ENCODE measurements around the gene PGR.

PGR gene

DNA sequence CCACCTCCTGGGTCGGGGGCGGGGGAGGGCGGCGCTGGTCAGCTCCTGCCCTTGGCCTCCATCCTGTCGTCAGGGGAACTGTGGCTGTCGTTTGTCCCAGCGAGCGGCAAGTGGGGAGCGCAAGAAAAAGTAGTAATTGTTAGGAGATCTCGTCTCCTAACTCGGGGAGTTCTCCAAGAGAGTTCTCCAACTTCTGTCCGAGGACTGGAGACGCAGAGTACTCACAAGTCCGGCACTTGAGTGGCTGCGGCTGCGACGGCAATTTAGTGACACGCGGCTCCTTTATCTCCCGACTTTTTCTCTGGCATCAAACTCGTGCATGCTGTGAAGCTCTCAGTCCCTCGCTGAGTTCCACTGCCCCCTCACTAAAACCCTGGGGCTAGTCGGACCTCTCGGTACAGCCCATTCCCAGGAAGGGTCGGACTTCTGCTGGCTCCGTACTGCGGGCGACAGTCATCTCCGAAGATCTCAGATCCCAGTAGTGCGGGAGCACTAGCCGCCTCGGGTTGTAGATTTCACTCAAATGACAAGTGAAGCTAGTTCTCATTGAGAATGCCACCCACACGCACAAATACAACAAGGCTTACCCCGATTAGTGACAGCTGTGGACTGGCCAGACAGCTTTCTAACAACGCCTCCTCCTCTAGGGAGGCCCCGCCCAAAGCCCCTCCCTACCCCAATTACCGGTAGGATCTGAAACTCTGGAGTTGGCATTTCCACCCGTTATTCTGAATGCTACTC is at the start of gene PGR:
PGR (minus strand) TSS at position 611 of the 741 bp plus-strand sequence. CDS start 743 bp downstream, outside the sequence.
- DNase-seq (ENCODE audit: low spot score), result peak; percentile 17

GRCh38 chr11:101176381-101176780 is 46.8 kb upstream of the PGR start:
- no peak for DNase-seq (ENCODE audit: low spot score)

- no peak for DNase-seq (ENCODE audit: low spot score)
These were observed 40.3 kb upstream of the PGR start for GRCh38 chr11:101169944-101170343.

GRCh38 chr11:101166038-101166437 is 36.4 kb upstream of the PGR start:
- DNase-seq (ENCODE audit: low spot score), result no peak

- DNase-seq (ENCODE audit: low spot score), result no peak
These were observed 28.5 kb upstream of the PGR start for GRCh38 chr11:101158119-101158518.

DNA sequence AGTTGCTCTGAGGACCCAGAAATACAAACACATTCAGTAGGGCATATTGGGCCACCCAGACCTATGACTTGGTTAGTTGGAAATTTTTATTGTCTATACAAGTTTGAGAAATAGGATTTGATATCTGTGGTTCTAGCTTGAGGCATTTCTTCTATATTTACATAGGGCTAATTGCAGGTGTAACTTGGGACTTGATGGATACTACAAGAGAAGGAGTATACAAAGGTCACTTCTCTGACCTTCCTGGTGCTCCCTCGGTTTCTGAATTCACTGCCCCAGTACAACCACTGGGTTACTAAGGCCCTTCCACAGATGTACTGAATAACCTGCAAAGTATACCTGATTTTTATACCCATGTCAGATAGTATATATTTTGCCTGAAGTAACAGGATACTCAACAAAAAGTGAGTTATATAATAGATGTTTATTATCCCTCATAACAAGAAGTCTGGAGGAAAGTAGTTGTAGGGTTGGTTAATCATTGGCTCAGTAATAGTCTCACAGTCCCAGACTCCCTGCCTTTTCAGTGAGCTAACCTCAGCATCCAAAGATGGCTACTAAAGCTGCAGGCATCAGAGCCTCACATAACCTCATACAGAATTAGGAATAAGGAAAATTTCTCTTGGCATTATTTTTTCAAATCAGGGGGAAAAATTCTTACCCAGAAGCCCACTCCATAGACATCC is 8.8 kb upstream of the PGR start:
- no peak for DNase-seq (ENCODE audit: low spot score)

- no peak for DNase-seq (ENCODE audit: low spot score)
These were observed 3.6 kb upstream of the PGR start for GRCh38 chr11:101133190-101133589.

DNA sequence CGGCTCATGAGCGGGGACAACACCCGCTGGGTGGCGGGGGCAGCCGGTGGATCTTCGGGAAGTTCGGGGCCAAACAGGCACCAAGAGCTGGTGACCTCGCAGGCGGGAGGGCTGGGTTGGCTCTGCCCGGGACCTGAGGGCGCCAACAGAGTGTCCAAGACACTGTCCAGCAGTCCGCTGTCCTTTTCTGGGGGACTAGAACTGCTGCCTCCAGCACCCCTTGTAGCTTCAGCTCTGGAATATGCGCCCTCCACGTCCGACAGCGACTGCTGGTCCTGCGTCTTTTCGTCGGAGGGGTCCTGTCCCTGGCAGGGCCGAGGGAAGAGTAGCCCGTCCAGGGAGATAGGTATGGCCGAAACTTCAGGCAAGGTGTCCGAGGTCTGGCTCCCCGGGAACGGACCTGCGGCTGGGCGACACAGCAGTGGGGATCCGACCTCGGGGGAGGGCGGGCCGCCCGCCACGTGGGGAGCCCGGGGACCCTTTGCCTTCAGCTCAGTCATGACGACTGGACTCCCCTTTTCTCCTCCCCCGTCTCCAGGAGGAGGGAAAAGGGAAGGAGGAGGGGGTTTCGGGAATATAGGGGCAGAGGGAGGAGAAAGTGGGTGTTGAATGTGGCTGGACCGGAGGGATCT is 926 bp downstream of the PGR start:
- no peak for DNase-seq (ENCODE audit: low spot score)

DNA sequence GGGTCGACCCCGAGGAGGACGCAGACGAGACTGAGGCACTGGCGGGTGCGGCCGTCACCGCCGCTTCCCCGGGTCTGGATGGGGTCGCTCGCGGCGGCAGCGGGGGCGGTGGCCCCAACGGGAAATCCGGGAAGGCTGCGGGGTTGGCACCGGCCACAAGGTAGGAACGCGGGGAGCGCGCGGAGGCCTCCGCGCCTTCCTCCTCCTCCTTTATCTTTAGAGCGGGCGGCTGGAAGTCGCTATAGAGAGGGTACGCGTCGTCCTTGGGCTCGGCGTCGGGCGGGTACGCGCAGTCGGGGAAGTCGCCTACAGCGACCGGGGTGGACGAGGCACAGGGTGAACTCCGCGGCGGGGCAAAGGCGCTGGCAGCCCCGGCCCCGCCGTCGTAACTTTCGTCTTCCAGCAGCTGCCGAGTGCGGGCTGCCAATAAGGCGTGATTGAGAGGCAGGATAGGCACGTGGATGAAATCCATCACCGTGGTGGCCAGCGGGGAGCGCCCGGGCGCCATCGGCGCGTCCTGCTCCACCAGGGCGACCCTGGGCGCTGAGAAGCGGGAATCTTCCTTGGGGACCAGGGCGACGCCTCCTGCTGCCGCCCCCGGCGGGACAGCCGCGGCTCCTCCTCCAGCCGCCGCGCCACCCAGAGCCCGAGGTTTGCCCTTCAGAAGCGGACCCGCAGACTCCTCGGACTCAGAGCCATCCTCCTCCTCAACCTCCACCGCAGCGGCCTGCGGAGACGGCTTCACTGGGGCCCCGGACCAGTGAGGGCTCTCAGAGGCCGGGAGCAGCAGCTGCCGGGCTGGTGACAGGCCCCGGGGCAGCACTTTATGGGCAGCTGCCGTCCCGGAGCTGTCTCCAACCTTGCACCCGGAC is 1.7 kb downstream of the PGR start:
- no peak for DNase-seq (ENCODE audit: low spot score)

- DNase-seq (ENCODE audit: low spot score), result no peak
These were observed 2.4 kb downstream of the PGR start for GRCh38 chr11:101127197-101127698.

DNA sequence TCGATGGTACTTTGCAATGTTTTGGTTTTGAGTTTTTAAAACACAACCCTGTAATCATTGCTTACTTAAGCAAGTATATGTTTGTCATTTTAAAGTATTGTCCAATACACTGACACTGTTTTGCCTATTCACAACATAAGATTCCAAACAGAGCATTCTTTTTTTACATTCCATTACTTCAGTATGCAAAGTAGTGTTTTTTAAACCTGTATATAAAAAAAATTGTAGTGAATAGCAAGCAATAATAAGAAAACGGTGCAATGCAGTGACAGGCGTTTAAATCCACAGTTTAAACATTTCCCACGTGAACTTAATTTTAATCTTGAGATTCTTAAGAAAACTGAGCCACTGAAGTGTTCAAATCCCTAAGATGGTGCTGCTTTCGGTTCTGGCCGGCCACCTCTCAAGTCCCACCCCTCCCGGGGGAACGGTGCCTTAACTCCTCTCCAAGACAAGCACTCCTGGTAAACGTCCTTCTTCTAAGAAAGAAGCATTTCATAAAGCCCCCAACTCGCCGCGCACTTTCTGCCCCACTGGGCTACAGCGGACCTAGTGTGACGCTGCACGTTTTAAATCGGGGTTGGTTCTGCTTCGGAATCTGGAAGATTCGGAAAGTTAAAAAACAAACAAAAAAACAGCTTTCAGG is 2.9 kb downstream of the PGR start:
- DNase-seq (ENCODE audit: low spot score), result no peak

GRCh38 chr11:101115671-101116160 is 13.9 kb downstream of the PGR start:
- no peak for DNase-seq (ENCODE audit: low spot score)

DNA sequence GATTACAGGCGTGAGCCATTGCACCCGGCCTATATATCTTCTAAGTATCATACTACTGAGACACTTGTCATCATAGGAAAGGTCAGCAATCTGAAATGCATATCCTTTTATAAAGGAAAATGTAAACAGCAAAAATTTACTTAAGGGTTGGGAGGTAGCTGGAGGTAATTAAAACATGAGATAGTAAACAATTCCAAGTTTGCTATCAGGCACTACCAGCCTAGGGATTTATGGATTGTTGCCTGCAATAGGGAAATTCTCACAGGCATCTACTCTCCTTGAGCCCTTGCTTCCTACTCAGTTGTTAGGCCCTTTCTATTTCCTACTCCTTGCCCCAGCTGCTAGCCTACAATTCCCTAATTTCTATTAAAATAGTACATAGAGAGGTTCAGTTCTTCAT is 16.1 kb downstream of the PGR start:
- no peak for DNase-seq (ENCODE audit: low spot score)

DNA sequence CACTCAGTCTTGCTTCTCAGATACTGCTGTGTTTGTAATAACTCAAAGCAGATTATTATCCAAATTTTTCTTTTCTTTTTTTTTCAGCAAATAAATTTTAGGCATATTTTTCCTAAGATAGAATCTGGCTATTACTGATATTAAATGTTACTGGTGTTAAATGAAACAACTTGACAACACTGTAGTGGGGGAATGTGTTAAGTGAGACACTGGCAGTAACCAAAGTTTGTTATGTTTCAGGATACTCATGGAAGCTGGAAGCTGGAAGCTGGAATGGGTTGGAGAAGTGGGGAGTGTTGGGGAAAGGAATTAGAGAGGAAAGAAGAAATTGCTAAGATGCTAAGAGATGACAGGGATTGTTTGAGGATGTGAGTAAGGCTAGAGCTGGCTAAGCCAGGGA is 24.9 kb downstream of the PGR start:
- no peak for DNase-seq (ENCODE audit: low spot score)

DNA sequence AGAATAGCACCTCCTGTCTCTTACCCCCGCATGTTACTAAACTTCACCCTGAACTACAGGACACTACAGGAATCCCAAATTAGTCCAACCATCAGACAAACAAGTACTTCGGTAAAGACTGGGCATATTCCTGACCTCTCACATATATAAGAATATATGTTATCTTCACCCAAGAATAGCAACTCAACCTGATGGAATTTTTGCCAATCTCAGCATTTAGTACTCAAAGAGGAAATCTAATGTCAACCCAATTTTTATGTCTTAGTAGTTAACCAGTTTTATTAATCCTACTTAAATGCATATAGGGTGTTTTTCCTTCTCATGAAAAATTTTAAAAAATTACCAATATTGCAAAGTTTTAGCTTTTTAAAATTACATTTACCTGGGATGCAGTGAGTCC is 26.2 kb downstream of the PGR start:
- no peak for DNase-seq (ENCODE audit: low spot score)

DNA sequence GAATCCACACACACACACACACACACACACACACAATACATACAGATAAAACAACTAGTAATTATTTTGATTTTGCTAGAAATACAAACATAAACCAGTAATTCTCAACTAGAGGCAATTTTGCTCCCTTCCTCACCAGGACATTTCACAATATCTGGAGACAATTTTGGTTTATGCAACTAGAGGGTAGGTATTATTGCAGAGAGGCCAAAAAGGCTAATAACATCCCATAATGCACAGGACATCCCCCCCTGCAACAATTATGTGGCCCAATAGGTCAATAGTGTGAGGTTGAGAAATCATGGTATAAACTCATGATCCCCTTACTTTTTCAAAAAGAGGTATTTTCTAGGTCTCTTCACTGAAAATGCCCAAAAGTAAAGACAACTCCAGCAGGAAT is 29.0 kb downstream of the PGR start:
- DNase-seq (ENCODE audit: low spot score), result no peak

DNA sequence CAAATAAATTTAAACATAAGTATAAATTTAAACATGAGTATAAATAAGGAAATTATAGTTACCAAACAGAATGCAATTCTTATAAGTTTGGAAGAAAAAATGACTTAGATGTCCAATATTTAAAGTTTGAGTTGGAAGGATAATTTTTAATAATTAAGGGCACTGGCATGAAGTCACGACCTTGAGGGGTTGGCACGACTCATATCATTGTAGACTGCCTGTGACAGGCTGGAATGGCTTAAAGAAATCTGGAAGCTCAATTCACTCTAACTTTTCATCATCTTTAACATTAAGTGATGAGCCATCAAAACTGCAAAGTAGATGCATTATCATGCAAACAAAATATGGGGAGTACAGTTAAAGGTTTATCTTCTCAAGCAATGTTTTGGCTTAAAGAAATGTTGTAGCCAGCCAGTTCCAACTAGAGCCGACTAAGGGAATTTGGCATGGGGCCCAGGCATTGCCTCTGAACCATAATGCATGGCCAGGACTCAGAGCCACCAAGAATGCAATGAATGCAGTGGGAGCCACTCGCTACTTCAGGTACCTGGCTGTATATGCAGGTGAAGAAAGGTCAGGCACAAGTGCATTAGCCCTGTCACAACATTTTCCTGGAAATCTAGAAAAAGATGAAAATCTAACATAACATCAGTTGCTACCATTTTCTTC is 33.4 kb downstream of the PGR start:
- no peak for DNase-seq (ENCODE audit: low spot score)

DNA sequence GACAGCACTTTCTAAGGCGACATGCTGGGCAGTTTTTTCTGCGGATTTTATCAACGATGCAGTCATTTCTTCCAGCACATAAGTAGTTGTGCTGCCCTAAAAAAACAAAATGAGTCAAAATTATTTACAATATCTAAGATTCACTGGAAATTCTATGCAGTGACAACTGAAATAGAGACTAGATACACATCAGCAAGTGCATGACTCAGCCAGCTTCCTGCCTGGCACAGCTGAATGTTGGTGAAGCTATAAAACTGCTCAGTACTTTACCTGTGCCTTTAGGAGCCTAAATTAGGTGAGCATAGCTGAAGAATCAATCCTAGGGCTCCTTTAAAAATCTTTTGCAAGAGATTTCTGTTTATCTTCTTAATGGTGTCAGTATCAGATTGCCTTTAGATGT is 37.8 kb downstream of the PGR start:
- no peak for DNase-seq (ENCODE audit: low spot score)

GRCh38 chr11:101090679-101091270 is 38.8 kb downstream of the PGR start:
- no peak for DNase-seq (ENCODE audit: low spot score)

DNA sequence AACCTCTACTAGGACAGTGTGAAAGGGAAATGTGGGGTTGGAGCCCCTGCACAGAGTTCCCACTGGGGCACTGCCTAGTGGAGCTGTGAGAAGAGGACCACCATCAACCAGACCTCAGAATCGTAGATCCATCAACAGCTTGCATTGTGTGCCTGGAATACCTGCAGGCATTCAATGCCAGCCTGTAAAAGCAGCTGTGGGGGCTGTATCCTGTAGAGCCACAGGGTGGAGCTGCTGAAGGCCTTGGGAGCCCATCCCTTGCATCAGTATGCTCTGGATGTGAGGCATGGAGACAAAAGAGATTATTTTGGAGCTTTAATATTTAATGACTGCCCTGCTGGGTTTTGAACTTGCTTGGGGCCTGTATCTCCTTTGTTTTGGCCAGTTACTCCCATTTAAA is 46.3 kb downstream of the PGR start:
- DNase-seq (ENCODE audit: low spot score), result no peak
